Keratinocyte (primary cell): Measurements from ENCODE around the gene ETFA.

Experiments
- CTCF ChIP-seq, 3 experiments: IDR thresholded peaks in 1 of 3; conservative IDR thresholded peaks in 1 of 3; optimal IDR thresholded peaks in 1 of 3; 2 replicates in 2 of 3; 3 replicates in 1 of 3; pipeline versions ENCODE3 to v1.5.1; 2011; ENCODE audit warnings: low read length in 3 of 3, mild to moderate bottlenecking in 3 of 3, moderate library complexity in 2 of 3, control low read depth in 1 of 3, inconsistent platforms in 1 of 3; ENCODE audit not compliant: insufficient read depth in 2 of 3; ENCODE audit errors: extremely low read depth in 1 of 3
- EZH2 ChIP-seq: IDR thresholded peaks from one replicate; pipeline ENCODE4 v1.6.1; 2012; ENCODE audit warnings: inconsistent platforms, mild to moderate bottlenecking, low read length, moderate library complexity

GRCh38 chr15:76303909-76304308 lies 7.4 kb downstream of the ETFA start:
- TF ChIP-seq CTCF (optimal IDR thresholded peaks at IDR 0.05 in 1 of 3, IDR thresholded peaks at IDR 0.05 in 1 of 3, conservative IDR thresholded peaks at IDR 0.05 in 1 of 3; ENCODE audit: extremely low read depth in 1 of 3, insufficient read depth in 2 of 3, low read length in 3 of 3): no peak
- no peak for TF ChIP-seq EZH2
